Esophagus muscularis mucosa (tissue), 3 donors: Measurements from ENCODE around the gene CCDC148.

ENCODE experiments used
- POLR2A ChIP-seq: fragments of 450-650 bp; IDR thresholded peaks from one replicate; pipeline ENCODE4 v1.6.1; 2017; ENCODE audit warnings: antibody characterized with exemption, moderate library complexity, mild to moderate bottlenecking, low read depth
- POLR2AphosphoS5 ChIP-seq, 2 donors: sonication (generic); formaldehyde crosslinking; IDR thresholded peaks; one replicate each; pipeline ENCODE4 v1.6.1; 2017; ENCODE audit warnings: antibody characterized with exemption in 2 of 2
- TF ChIP-seq, protein P1 (sequence below), 3 experiments: fragments of 200-600 bp in 2 of 3; fragments of 450-650 bp in 1 of 3; sonication (generic) in 2 of 3; IDR thresholded peaks; one replicate each; pipeline ENCODE4 v1.5.1; 2017 to 2019; ENCODE audit warnings: antibody characterized with exemption in 3 of 3, mild to moderate bottlenecking in 2 of 3, moderate library complexity in 1 of 3

DNA sequence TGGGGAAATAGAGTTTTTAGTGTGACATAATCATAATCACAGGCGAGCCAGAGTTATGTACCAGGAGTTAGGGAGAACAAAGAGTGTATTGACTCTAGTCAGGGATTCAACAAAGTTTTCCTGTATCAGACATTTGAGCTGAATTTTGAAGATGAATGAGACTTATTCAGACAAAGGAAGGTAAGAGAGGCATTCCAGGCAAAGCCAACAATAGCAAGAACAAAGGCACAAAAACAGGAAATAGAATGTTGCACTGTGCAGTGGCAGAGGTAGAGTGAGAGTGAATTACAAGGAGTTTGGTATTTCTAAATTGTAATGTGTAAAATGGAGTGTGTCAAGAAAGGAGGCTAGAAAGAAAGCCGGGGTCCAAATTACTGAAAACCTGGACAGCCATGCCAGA is 156.2 kb downstream of the CCDC148 start:
- TF ChIP-seq, protein P1, sequence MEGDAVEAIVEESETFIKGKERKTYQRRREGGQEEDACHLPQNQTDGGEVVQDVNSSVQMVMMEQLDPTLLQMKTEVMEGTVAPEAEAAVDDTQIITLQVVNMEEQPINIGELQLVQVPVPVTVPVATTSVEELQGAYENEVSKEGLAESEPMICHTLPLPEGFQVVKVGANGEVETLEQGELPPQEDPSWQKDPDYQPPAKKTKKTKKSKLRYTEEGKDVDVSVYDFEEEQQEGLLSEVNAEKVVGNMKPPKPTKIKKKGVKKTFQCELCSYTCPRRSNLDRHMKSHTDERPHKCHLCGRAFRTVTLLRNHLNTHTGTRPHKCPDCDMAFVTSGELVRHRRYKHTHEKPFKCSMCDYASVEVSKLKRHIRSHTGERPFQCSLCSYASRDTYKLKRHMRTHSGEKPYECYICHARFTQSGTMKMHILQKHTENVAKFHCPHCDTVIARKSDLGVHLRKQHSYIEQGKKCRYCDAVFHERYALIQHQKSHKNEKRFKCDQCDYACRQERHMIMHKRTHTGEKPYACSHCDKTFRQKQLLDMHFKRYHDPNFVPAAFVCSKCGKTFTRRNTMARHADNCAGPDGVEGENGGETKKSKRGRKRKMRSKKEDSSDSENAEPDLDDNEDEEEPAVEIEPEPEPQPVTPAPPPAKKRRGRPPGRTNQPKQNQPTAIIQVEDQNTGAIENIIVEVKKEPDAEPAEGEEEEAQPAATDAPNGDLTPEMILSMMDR (IDR thresholded peaks at IDR 0.05), result no peak
- TF ChIP-seq POLR2A, result no peak
- TF ChIP-seq POLR2AphosphoS5 (IDR thresholded peaks at IDR 0.05), result no peak
